ENCODE data around the gene IFT25.
A peak's percentile ranks its signal among the peaks of the same experiment; 100 is the strongest.
"Not testable (repeated sequence)": the region's sequence is repeated elsewhere in the genome, so short reads cannot be mapped to it uniquely, and the experiment has no call there.

Gene IFT25

DNA sequence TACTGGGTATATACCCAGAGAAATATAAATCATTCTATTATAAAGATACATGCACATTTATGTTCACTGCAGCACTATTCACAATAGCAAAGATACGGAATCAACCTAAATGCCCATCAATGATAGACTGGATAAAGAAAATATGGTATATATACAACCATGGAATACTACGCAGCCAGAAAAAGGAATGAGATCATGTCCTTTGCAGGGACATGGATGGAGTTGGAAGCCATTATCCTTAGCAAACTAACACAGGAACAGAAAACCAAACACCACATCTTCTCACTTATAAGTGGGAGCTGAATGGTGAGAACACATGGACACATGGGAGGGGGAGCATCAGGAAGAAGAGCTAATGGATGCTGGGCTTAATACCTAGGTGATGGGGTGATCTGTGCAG lies 63.6 kb downstream of the IFT25 start:
- not testable (repeated sequence) for DNase-seq

GRCh38 chr1:53878492-53879105 lies 66.9 kb downstream of the IFT25 start:
- DNase-seq: peak; percentile 54

DNA sequence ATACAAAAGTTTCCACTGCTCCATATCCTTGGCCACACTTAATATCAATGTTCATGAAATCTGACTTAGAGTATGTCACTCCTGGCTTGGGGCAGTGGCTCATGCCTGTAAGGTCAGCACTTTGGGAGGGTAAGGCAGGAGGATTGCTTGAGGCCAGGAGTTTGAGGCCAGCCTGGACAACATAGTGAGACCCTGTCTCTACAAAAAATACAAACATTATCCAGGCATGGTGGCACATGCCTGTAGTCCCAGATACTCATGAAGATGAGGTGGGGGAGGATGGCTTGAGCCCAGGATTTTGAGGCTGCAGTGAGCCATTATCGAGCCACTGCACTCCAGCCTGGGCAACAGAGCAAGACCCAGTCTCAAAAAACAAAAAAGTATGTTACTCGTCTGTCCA lies 70.3 kb downstream of the IFT25 start:
- not testable (repeated sequence) for DNase-seq

- DNase-seq: no peak
These were observed 73.6 kb downstream of the IFT25 start for GRCh38 chr1:53871773-53872484.
